ENCODE data around the gene KANSL1. TPM values are rescaled to one million over a fixed set of nuclear protein-coding genes. Genes with fewer than 3 reads are reported as not detected.
"Not testable (repeated sequence)": the region's sequence is repeated elsewhere in the genome, so short reads cannot be mapped to it uniquely, and the experiment has no call there.

KANSL1 gene
- total RNA-seq, 1 donor from 2014 or later, result 56.0 TPM

GRCh38 chr17:46117850-46118696, 75.2 kb downstream of the KANSL1 start:
- DNase-seq (ENCODE audit: low read depth in 2 of 2), result no peak

DNA sequence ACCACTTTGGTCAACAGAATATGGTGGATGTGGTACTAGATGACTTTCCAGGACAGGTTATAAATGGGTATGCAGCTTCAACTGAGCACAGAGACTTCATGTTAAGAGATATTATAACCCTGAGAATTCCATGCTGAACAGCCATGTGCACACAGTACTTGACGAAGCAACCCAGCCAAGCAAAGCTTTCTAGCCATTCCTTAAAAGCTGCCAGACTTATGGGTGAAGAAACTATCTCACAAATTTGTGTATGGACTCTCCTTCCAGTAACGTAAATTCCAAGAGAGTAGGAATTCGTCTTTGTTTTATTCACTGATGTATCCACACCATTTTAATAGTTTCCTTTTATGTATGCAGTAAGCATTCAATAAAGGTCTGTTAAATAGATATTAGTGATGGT, 76.1 kb downstream of the KANSL1 start:
- no peak for DNase-seq (ENCODE audit: low read depth in 2 of 2)

DNA sequence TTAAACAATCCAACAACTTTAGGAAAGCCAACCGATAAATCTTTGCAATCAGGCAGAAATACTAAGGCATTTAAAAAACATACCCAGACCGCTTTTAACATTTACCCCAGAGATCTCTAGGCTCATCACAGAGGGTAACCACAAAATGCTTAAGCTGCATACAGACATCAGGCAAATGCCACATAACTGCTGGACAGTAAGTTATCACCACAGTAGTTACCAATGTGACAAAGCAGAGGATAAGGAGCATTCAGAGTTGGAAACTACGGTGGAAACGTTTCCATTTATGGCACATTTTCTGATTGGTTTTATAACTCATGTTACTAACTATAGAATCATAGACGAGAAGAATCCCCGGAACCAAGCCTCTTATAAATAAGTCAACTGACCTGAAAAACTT, 77.5 kb downstream of the KANSL1 start:
- DNase-seq (ENCODE audit: low read depth in 2 of 2), result no peak

GRCh38 chr17:46111236-46111635, 82.0 kb downstream of the KANSL1 start:
- not testable (repeated sequence) for DNase-seq (ENCODE audit: low read depth in 2 of 2)

DNA sequence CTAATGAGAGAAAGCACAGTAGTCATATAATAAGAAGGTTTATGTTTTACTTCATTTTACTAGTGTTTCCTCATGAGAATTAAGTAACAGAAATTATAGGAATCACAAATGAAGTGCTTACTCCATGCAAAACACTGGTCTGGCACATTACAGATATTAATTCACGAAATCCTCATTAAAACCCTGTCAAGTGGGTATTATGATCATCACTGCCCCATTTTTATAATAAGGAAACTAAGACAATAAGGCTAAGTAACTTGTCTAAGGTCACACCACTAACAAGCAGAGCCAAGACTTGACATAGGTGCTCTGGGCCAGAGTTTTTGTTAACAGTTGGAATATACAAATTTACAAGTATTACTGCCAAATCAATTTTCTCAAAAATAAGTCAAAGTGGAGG, 83.0 kb downstream of the KANSL1 start:
- DNase-seq (ENCODE audit: low read depth in 2 of 2), result no peak

GRCh38 chr17:46109603-46110189, 83.5 kb downstream of the KANSL1 start:
- DNase-seq (ENCODE audit: low read depth in 2 of 2), result no peak

DNA sequence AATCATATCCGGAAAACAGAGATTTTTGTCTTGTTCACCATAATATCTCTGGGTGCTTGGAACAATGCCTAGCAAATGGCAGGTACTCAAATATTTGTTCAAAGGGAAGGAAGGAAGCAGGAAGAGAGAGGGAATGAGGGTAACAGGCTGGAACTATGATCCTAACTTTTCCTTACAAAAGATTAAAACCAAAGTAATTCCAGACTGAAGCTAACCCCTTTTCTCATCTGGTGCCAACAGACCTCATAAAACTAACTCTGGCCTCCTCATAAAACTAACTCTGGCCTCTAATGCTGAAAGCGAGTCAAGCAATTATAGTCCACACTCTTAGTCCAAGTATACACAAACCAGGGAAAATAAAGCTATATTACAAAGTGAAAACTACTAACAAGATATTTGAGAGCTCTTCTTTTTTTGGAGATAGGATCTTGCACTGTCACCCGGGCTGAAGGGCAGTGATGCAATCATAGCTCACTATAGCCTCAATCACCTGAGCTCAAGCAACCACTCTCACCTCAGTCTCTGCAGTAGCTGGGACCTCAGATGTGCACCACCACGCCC, 84.6 kb downstream of the KANSL1 start:
- DNase-seq (ENCODE audit: low read depth in 2 of 2), result peak; percentile 55 to 80

- DNase-seq (ENCODE audit: low read depth in 2 of 2), result peak; percentile 36 to 59
Observed at GRCh38 chr17:46108120-46108519, 85.1 kb downstream of the KANSL1 start.

GRCh38 chr17:46106966-46107644, 86.1 kb downstream of the KANSL1 start:
- DNase-seq (ENCODE audit: low read depth in 2 of 2), result peak in 1 of 2 donors; percentile 7

DNA sequence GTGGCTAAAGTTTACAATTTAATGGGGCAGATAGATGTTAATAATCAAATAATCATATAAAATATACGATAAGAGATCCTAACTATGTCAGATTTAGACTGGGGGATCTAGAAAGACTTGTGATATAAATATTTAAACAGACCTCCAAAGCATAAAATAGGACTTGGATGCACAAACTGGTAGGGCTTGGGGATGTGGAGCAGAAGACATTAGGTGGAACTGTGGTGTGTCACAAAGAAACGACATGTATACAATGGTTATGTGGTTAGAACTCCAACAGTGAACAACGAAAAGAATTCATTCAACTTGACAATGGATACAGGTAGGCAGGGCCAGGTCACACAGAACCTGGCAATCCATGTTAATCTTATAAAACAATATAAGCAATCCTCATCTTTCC, 90.4 kb downstream of the KANSL1 start:
- not testable (repeated sequence) for DNase-seq (ENCODE audit: low read depth in 2 of 2)

DNA sequence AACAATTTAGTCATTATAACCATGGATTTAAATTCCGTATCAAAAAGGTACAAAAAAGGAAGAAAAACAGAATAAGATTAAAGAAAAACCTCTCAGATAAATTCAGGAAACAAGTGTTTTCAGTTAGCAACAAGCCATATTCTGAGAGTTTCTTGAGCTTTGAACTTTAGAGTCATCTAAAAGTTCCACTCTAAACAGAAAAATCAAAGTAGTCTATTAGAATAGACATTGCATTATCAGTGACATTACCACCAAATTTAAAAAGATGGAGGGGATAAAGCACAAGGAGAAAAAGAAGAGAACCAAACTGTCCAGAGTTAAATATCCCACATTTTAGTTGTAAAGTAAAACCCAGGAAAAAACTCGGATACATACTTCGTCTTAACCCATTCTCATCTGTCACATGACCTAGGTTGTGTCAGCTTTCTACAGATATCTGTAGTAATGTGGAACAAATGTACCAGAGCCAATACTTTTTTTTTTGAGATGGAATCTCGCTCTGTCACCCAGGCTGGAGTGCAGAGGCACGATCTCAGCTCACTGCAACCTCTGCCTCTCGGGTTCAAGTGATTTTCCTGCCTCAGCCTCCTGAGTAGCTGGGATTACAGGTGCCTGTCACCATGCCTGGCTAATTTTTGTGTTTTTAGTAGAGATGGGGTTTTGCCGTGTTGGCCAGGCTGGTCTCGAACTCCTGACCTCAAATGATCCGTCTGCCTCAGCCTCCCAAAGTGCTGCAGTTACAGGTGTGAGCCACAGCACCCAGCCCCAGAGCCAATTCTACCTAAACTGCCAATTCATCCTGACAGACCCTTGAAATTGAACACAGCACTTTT, 91.2 kb downstream of the KANSL1 start:
- DNase-seq (ENCODE audit: low read depth in 2 of 2), result not testable (repeated sequence)

DNA sequence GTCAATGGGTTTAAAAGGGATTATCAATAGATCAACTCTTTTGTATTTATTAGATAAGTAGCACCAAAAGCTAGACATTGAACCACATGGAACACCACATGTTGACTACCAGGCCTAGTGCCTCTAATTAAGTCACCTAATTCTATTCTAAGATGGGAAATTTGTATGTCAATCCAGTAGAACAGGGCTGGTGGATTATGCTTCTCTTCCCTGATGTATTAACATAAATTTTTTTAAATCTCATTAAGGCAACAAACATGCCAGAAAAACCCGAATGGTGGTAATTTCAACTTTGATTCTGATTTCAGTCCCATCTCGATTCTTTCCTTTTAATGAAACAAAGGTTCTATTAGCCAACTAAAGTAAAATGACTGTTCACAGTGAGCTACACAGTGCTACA, 92.6 kb downstream of the KANSL1 start:
- no peak for DNase-seq (ENCODE audit: low read depth in 2 of 2)

GRCh38 chr17:46099865-46100264, 93.4 kb downstream of the KANSL1 start:
- no peak for DNase-seq (ENCODE audit: low read depth in 2 of 2)

DNA sequence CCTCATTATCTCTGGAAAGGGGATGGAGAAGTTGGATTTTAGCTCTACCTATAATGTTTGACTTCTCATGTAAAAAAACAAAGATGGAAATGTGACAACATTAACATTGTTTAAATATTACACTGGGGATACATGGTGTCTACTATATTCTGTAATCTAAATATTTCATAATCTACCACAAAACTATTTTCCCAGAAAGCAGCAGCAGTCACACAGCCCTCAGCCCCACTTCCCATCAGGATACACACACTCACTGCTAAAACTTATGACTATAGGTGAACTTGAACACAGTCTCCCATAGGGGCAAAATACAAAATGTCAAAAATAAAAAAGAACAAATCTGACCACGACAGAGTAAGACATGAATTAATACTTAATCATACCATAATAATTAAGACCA, 95.7 kb downstream of the KANSL1 start:
- no peak for DNase-seq (ENCODE audit: low read depth in 2 of 2)

DNA sequence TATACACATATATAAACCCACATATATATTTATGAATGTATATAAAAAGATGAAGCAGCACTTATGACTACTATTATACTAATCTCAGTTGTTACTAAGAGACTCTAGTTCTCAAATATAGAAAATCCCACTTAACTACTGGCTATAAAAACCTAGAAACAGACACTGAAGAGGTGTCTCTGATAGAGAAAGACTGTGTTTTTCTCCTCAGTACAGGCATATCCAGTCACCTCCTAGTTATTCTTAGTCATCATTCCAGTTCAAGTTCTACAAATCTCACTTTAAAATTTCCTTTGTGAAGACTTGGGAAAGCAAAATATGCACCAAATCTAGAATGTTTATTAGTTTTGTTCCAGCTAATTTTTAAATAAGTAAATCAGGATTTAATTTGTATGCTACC, 100.2 kb downstream of the KANSL1 start:
- DNase-seq (ENCODE audit: low read depth in 2 of 2), result no peak

GRCh38 chr17:46090871-46091270, 102.4 kb downstream of the KANSL1 start:
- no peak for DNase-seq (ENCODE audit: low read depth in 2 of 2)

GRCh38 chr17:46089389-46089965, 103.8 kb downstream of the KANSL1 start:
- DNase-seq (ENCODE audit: low read depth in 2 of 2), result no peak

GRCh38 chr17:46088595-46088994, 104.6 kb downstream of the KANSL1 start:
- DNase-seq (ENCODE audit: low read depth in 2 of 2), result no peak

DNA sequence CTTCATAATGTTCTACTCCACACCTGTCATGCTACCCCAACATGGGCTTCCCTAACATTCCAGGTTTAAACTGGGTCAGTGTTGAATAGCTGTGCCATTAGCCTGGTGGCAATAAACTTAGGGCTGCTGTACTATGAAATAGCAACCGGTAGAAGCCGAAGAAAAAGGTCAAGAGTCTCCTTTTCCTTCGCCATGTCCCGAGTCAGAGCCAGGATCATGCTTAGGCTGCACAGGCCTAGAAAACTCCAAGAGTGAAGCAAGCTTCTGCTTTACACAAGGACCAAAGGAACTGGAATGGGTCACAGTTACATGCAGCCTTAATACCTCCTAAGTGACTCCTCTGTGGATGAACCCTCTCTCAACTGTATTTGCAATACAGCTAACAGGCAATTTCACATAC, 105.4 kb downstream of the KANSL1 start:
- DNase-seq (ENCODE audit: low read depth in 2 of 2), result not testable (repeated sequence)

- DNase-seq (ENCODE audit: low read depth in 2 of 2), result no peak
Observed at GRCh38 chr17:46086821-46087220, 106.4 kb downstream of the KANSL1 start.

DNA sequence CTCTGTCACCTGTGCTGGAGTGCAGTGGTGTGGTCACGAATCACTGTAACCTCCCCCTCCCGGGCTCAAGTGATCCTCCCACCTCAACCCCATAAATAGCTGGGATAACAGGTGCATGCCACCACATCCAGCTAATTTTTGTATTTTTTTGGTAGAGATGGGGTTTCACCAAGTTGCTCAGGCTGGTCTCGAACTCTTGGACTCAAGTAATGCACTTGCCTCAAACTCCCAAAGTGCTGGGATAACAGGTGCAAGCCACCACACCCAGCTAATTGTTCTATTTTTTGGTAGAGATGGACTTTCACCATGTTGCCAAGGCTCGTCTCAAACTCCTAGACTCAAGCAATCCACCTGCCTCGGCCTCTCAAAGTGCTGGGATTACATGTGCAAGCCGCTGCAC, 107.7 kb downstream of the KANSL1 start:
- no peak for DNase-seq (ENCODE audit: low read depth in 2 of 2)
